Activated CD8-positive, alpha-beta memory T cell treated with anti-CD3 and anti-CD28 coated beads for 36 hours (primary cell): ENCODE results near the gene SSH2. TPM values are rescaled to one million over a fixed set of nuclear protein-coding genes. Genes with fewer than 3 reads are reported as not detected.
"Not testable (repeated sequence)": the region's sequence is repeated elsewhere in the genome, so short reads cannot be mapped to it uniquely, and the experiment has no call there.

Source experiments
- CTCF ChIA-PET: fragments of 350-600 bp; sonication (Branson Sonifier 250); formaldehyde crosslinking; loops from one replicate; lab custom pipeline; 2021; ENCODE audit warnings: antibody characterized with exemption; lab: Charles Lee
- POLR2A ChIA-PET: fragments of 350-600 bp; sonication (Branson Sonifier 250); formaldehyde crosslinking; loops from one replicate; lab custom pipeline; 2021; ENCODE audit warnings: antibody characterized with exemption; lab: Charles Lee
- total RNA-seq, 2 experiments: library from RNA; stranded (reverse); gene quantifications; one replicate each; pipeline ENCODE4 v1.2.3, GENCODE V29; 2021

Gene SSH2, protein sequence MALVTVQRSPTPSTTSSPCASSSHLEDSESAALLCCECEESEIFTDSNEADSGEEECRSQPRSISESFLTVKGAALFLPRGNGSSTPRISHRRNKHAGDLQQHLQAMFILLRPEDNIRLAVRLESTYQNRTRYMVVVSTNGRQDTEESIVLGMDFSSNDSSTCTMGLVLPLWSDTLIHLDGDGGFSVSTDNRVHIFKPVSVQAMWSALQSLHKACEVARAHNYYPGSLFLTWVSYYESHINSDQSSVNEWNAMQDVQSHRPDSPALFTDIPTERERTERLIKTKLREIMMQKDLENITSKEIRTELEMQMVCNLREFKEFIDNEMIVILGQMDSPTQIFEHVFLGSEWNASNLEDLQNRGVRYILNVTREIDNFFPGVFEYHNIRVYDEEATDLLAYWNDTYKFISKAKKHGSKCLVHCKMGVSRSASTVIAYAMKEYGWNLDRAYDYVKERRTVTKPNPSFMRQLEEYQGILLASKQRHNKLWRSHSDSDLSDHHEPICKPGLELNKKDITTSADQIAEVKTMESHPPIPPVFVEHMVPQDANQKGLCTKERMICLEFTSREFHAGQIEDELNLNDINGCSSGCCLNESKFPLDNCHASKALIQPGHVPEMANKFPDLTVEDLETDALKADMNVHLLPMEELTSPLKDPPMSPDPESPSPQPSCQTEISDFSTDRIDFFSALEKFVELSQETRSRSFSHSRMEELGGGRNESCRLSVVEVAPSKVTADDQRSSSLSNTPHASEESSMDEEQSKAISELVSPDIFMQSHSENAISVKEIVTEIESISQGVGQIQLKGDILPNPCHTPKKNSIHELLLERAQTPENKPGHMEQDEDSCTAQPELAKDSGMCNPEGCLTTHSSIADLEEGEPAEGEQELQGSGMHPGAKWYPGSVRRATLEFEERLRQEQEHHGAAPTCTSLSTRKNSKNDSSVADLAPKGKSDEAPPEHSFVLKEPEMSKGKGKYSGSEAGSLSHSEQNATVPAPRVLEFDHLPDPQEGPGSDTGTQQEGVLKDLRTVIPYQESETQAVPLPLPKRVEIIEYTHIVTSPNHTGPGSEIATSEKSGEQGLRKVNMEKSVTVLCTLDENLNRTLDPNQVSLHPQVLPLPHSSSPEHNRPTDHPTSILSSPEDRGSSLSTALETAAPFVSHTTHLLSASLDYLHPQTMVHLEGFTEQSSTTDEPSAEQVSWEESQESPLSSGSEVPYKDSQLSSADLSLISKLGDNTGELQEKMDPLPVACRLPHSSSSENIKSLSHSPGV (N-terminal part only)
- 10 to 100 TPM; 26.5 to 27.3 TPM for total RNA-seq

- ChIA-PET CTCF (interaction anchor here (0.7 to 2.9 kb wide), 11 partner anchors 11 to 312 kb away, joined by 3 to 64 read pairs (median 6); partner anchors contain the start of gene EFCAB5), POLR2A (interaction anchor here (0.5 to 1.1 kb wide), 6 partner anchors 10 to 312 kb away, joined by 3 to 6 read pairs (median 4); no protein-coding TSS in a partner anchor)
Observed at GRCh38 chr17:29929533-29930408, at the start of gene SSH2. Gene SSH2 (minus strand): TSS chr17:29930228. CDS start chr17:29930000, 228 bp downstream.

DNA sequence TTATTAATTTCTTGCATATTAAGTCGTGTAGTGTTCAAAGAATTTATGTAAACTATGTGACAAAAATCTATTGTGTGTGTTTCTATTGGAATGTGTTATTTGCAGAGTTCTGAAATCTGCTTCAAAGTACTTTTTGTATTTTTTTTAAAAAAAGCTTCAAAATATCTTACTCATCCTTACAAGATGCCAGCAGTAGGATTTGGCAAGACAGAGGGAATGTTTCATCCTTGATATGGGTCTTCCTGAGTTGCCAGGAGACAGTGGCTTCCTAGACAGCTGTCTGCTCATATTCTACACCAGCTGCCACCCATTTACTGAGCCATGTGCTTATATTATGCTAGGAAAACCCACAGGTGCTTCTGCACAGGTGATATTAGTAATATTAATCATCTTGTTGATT lies 47.8 kb upstream of the SSH2 start:
- POLR2A ChIA-PET: no interaction called here
- CTCF ChIA-PET: no interaction called here

DNA sequence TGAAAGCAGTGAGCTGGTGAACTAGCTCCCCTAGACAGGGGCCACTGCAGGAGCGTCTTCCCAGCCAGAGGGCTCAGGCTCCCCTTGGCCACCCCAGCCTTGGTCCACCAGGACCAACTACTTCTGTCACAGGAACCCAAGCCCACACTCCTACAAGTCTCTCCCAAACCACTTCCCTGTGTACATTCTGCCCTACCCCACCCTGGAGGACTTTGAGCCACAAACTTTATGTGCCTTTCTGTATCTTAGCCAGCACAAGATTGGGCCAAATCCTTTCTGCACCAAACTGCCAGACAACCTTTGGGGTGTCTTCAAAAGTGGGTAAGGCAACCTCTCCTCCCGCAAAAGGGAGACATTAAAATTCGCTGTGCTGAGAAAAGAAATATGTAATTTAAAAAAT lies 43.0 kb upstream of the SSH2 start:
- POLR2A ChIA-PET: no interaction called here
- CTCF ChIA-PET: no interaction called here

DNA sequence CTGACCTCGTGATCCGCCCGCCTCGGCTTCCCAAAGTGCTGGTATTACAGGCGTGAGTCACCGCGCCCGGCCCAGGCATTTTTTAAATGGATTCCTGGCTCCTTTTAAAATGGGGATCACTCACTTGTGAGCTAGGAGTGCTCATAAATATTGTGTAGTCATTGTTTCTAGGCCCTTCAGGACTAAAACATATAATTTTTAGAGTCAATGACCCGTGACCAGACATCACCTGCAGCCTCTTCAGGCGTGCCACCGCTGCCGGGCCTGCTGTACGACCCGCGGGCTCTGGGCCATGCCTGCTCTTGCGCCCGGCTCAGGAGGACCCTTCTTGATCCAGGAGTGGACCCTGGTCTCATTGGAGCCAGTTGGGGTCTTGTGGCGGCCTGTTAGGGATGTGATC lies 42.2 kb upstream of the SSH2 start:
- CTCF ChIA-PET: no interaction called here

GRCh38 chr17:29968271-29968670 lies 38.2 kb upstream of the SSH2 start:
- CTCF ChIA-PET: no interaction called here

More for the DNA sequence above, 42.2 kb upstream of the SSH2 start:
- POLR2A ChIA-PET: no interaction called here

GRCh38 chr17:29962656-29963055 lies 32.6 kb upstream of the SSH2 start:
- CTCF ChIA-PET: interaction anchor here (0.6 kb wide), 1 partner anchor 229 kb away, joined by 6 read pairs; no protein-coding TSS in a partner anchor
- POLR2A ChIA-PET: no interaction called here

More at GRCh38 chr17:29968271-29968670, 38.2 kb upstream of the SSH2 start:
- POLR2A ChIA-PET: no interaction called here

DNA sequence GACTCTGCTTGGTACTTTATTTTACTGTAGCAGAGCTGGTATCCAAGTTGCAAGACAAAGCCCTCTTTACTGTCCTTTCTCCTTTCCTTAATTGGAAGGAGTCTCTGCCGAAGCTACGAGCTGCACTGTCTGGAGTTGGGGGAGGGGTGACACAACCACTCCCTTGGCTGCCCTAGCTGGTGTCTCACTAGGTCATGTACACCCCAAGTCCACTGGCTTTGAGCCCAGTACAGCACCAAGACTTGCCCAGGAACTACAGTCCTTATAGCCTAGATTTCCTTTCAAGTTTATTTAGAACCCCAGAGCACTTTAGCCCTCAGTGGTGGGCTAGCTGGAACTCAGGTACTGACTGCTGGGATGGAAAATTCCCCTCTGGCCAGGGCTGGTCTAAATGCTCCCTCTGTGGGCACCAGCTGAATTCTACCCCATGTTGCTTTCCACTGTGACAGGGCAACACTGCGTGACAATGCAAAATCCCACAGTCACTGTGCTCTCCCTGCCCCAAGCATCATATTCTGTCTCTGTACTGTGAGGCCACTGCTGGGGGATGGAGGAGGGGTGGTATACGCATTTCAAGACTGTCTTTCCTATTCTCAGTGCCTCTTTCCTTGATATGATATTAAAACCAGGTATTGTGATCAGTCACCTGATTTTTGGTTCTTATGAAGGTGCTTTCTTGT lies 29.8 kb upstream of the SSH2 start:
- ChIA-PET POLR2A (no interaction called here), CTCF (interaction anchor here (0.6 kb wide), 1 partner anchor 1468 kb away, joined by 3 read pairs; no protein-coding TSS in a partner anchor)

GRCh38 chr17:29958947-29959657 lies 29.1 kb upstream of the SSH2 start:
- ChIA-PET CTCF (interaction anchor here (0.6 kb wide), 1 partner anchor 1468 kb away, joined by 3 read pairs; no protein-coding TSS in a partner anchor), POLR2A (no interaction called here)

DNA sequence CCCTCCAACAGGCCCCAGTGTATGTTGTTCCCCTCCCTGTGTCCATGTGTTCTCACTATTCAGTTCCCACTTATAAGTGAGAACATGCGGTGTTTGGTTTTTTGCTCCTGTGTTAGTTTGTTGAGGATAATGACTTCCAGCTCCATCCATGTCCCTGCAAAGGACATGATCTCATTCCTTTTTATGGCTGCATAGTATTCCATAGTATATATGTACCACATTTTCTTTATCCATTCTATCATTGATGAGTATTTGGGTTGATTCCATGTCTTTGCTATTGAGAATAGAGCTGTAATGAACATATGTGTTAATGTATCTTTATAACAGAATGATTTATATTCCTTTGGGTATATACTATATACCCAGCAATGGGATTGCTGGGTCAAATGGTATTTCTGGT lies 27.5 kb upstream of the SSH2 start:
- CTCF ChIA-PET, POLR2A ChIA-PET: not testable (repeated sequence)

DNA sequence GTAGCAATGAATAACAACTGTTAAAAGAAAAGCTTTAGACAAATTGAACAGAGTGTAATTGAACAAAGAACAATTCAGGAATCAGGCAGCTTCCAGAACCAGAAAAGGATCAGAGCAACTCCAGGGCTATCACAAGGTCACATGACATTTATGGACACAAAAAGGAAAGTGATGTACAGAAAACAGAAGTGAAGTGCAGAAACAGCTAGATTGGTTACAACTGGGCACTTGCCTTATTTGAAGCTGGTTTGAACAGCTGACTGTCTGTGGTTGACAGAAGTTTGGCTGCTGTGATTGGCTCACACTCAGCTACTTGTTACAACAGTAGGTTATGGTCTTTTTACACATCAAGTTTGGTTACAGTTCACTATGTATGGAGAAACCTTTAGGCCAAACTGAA lies 26.2 kb upstream of the SSH2 start:
- ChIA-PET POLR2A (no interaction called here), CTCF (no interaction called here)

- ChIA-PET POLR2A (no interaction called here), CTCF (no interaction called here)
Observed at GRCh38 chr17:29954405-29954804, 24.4 kb upstream of the SSH2 start.

GRCh38 chr17:29949696-29950095 lies 19.7 kb upstream of the SSH2 start:
- POLR2A ChIA-PET: no interaction called here
- CTCF ChIA-PET: no interaction called here

DNA sequence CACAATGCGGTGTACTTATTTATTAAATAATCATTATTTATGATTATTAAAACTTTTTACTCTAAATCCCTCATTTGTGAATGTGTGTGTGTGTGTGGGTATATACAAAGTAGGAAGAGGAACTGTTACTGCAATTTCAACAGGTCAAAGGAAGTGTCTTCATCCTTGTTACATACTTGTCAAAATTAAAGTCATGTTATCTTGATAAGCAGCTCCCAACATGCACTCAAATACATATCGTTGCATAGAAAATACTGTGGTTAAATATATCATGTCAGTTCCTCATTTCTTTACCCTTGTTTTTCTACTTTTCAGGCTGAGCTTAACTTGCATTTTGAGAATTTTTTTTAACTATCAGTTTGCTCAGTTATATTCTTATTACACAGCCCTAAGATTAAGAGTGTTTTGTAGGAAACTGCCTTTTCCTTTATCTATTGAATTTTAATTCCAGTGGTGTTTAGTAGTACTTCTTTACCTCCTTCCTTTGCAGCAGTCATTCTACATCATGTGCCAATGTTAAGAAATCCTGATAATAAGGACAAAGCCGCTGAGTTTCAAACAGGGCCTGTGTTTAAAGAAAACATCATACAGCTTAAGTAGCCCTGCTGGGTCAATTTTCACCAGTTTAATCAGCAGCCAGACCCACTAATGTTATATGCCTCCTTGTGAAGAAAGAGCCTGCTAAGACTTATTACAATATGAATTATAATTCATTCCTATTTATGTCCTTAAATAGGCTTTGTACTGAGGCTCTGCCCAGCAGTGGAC lies 18.6 kb upstream of the SSH2 start:
- POLR2A ChIA-PET: no interaction called here
- CTCF ChIA-PET: interaction anchor here (1.0 kb wide), 1 partner anchor 18 kb away, joined by 3 read pairs; no protein-coding TSS in a partner anchor

DNA sequence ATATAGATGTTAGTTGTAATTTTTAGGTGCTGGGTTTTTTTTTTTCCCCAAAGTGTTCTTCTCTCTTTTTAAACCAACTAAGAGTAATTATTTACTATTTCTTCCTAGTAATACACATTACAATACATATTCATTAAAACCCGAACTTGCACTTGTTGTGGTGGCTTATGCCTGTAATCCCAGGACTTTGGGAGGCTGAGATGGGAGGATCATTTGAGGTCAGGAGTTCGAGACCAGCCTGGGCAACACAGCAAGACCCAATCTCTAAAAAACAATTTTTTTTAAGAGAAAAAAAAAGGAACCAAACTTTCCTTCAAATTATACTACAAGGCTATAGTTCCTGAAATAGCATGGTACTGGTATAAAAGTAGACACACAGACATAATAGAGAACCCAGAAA lies 15.3 kb upstream of the SSH2 start:
- ChIA-PET CTCF (no interaction called here), POLR2A (interaction anchor here (0.6 kb wide), 1 partner anchor 417 kb away, joined by 8 read pairs; no protein-coding TSS in a partner anchor)

DNA sequence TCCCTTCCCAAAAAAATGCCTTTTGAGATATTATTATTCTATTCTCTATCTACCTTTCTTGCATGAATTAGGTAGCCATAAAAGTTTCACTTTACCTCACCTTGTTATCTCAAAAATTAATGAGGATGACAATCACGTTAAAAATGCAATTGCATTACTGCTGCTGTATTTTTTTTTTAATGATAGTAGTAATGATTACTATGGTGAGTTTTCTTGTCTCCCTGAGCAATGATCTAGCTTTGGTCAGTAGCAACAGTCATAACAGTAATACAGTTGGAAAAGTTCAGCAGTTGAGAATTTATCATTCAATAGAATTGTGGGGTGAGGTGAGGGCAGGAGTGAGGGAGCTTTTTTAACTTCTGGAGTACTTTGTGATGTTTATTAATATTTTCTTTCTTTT lies 11.3 kb upstream of the SSH2 start, which contains the start of gene EFCAB5:
EFCAB5 (plus strand) TSS at position 301 of the 400 bp plus-strand sequence. CDS start 163 bp downstream, outside the sequence.
- ChIA-PET POLR2A (no interaction called here), CTCF (interaction anchor here (3.9 kb wide), 1 partner anchor 11 kb away, joined by 19 read pairs; the partner anchor contains the start of gene SSH2)

DNA sequence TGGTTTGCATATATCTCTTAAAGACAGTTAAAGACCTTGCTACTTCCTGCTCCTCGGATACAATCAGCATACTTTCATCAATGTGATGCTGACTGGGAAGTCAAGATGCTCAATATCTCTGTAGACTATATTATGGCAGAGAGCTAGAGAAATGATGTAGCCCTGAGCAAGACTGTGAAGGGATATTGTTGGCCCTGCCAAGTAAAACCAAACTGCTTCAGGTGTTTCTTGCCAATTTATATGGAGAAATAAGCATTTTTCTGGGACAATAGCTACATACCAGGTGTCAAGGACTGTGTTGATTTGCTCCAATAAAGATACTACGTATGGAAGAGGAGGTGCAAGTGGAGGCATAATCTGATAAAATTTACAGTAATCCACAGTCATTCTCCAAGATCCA lies 6.7 kb upstream of the SSH2 start:
- POLR2A ChIA-PET: no interaction called here
- CTCF ChIA-PET: interaction anchor here (0.8 kb wide), 1 partner anchor 129 kb away, joined by 4 read pairs; no protein-coding TSS in a partner anchor
